H1 (cell line): ENCODE results near the gene PPM1L. TPM values are rescaled to one million over a fixed set of nuclear protein-coding genes. Genes with fewer than 3 reads are reported as not detected.

ENCODE experiments used
- CREB1 ChIP-seq: IDR thresholded peaks from 2 replicates; pipeline ENCODE4 v1.6.1; 2012; ENCODE audit warnings: inconsistent platforms
- JUN ChIP-seq: IDR thresholded peaks from 2 replicates; pipeline ENCODE4 v1.6.1; 2011; ENCODE audit warnings: low read depth, mild to moderate bottlenecking, improper control_type of control experiment, low read length
- RBBP5 ChIP-seq: IDR thresholded peaks from 2 replicates; pipeline ENCODE4 v1.7.1; 2012; ENCODE audit warnings: low read depth, mild to moderate bottlenecking, inconsistent platforms, low read length, moderate library complexity, borderline replicate concordance
- YY1 ChIP-seq: IDR thresholded peaks from 2 replicates; pipeline ENCODE4 v1.6.1; 2011; ENCODE audit warnings: low read depth, mild to moderate bottlenecking, low read length
- polyA plus RNA-seq, 7 experiments: library from polyadenylated mRNA; depleted of rRNA in 3 of 7; stranded (reverse) in 5 of 7; unstranded in 2 of 7; fragments of >200 nt in 5 of 7; fragments of 200-250 nt in 2 of 7; gene quantifications; 1 replicate in 5 of 7; 2 replicates in 1 of 7; 4 replicates in 1 of 7; pipeline versions ENCODE4 v1.2.1 to v1.2.3, GENCODE V29; 2011 to 2013; ENCODE audit warnings: missing spikeins in 2 of 7, mixed read lengths in 2 of 7
- total RNA-seq: library from RNA; stranded (reverse); fragmentation: NEBNext Ultra II Directional; extraction: Animal tissue kit (Norgen Biotek cat#: 25700); gene quantifications from 2 replicates; pipeline ENCODE4 v1.2.1, GENCODE V29; 2021

PPM1L gene
- total and polyA plus RNA-seq, 2 of the 8 experiments (the other 6 are each of a cell fraction or from before 2014, with no cell fraction given): 2.8 to 18.1 TPM

- TF ChIP-seq JUN (no peak), YY1 (no peak), RBBP5 (no peak), CREB1 (no peak)
Observed at GRCh38 chr3:160977773-160978172, 221.7 kb downstream of the PPM1L start (continued).
